Effector memory CD8-positive, alpha-beta T cell (primary cell): Measurements from ENCODE around the gene PDIA4.
"Not testable (repeated sequence)": the region's sequence is repeated elsewhere in the genome, so short reads cannot be mapped to it uniquely, and the experiment has no call there.

ENCODE experiments used
- ATAC-seq: fragments of 150-1000 bp; cut with Tn5 transposase; replicated peaks from 2 replicates; pipeline ENCODE4 v1.10.0; 2021; ENCODE audit warnings: mild to moderate bottlenecking, moderate library complexity
- DNase-seq, 3 experiments: peaks; one replicate each; pipeline ENCODE4 v3.0.0; 2021
- H3K27ac Mint-ChIP-seq, 2 donors: one replicate each; pipeline ENCODE4 v1.8.0; 2022; ENCODE audit warnings: mild to moderate bottlenecking in 2 of 2, mixed read lengths in 2 of 2, moderate library complexity in 2 of 2
- H3K27me3 Mint-ChIP-seq, 2 donors: one replicate each; pipeline ENCODE4 v1.8.0; 2022; ENCODE audit warnings: mixed read lengths in 2 of 2
- H3K36me3 Mint-ChIP-seq: one replicate; pipeline ENCODE4 v1.8.0; 2022; ENCODE audit warnings: mild to moderate bottlenecking, moderate library complexity, mixed read lengths; ENCODE audit not compliant: insufficient read depth
- H3K4me1 Mint-ChIP-seq, 2 donors: one replicate each; pipeline ENCODE4 v1.8.0; 2022; ENCODE audit warnings: low read depth in 2 of 2, mixed read lengths in 2 of 2
- H3K4me3 Mint-ChIP-seq, 2 donors: one replicate each; pipeline ENCODE4 v1.8.0; 2022; ENCODE audit warnings: mild to moderate bottlenecking in 2 of 2, mixed read lengths in 2 of 2, moderate library complexity in 2 of 2
- H3K9me3 Mint-ChIP-seq, 2 donors: one replicate each; pipeline ENCODE4 v1.8.0; 2022; ENCODE audit warnings: mixed read lengths in 2 of 2

Gene PDIA4

DNA sequence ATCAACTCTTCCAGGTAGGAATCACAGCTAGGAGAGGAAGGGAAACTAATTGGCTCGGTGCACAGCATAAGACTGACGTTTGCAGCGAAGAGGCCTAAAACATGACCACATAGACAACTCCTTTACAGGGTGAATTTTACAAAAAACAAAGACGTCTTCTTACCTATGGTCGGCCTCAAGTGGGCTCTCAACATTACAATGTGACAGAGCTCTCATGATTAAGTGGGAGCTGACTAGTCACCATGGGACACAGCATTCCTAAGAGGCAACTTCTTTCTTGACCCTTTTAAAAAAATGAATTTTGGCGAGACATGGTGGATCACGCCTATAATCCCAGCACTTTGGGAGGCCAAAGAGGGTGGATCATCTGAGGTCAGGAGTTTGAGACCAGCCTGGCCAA lies 4.6 kb downstream of the PDIA4 start:
- H3K4me3 Mint-ChIP-seq, result peak overlapping the region in 1 of 2 donors; percentile 27

DNA sequence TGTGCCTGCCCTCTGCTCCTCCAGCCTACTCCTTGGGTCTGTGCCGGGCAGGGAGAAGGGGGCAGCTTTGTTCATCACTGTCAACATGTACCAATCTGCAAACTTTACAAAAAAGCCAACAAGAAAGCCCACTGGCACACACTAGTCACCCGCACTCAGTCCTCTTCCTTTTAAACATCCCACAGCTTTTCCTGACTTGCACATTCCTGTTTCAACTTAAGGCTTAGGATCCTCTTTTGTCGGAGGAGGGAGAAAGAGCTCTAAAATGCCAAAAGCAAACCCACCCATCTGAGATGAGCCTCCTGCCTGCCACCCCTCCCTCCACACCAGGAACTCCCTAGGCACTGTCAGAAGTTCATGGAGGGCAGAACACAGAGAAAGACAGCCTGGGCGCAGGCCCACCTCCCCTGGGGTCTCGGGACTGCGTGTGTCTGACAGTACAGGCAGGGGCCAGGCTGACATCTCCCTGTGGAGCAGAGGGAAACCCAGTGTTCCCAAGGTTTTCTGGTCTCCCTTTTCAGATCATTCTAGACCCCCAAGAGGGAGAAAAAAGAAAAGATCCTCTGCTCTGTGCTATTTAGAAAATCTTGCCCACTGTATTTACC lies 5.4 kb downstream of the PDIA4 start:
- Mint-ChIP-seq H3K27ac (peak overlapping the region; percentile 22 to 82), H3K36me3 (peaks cover 32% of the 10 kb centered on the region)

More for the DNA sequence above, 4.6 kb downstream of the PDIA4 start:
- Mint-ChIP-seq H3K4me1 (peaks cover 50% of the 10 kb centered on the region in 2 donors), H3K36me3 (peaks cover 37% of the 10 kb centered on the region), H3K9me3 (no peaks in the 10 kb centered on the region), H3K27me3 (no peaks in the 10 kb centered on the region), H3K27ac (peak overlapping the region; percentile 22 to 82)
- DNase-seq, result no peak
- no peak for ATAC-seq

DNA sequence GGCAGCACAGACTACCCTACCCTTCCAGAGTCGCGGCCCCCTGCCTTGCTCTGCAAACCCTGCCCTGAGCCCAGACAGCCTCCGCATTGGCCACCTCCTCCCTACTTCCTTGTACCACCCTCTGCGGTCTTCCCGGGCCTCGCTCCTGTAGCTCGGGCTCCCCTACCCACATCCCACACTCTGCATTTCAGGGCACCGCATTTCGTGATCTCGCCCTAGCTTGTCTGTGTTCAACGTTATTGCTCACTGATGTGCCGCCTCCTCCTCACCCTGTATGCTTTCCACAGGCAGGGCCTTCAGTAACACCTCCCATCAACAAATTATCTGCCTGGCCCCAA lies 6.6 kb downstream of the PDIA4 start:
- DNase-seq (no peak), ATAC-seq (peak; percentile 46)
- peaks cover 35 to 39% of the 10 kb centered on the region in 2 donors for H3K4me1 Mint-ChIP-seq
- H3K9me3 Mint-ChIP-seq, result no peaks in the 10 kb centered on the region
- peak overlapping the region in 1 of 2 donors; percentile 15 for H3K4me3 Mint-ChIP-seq
- H3K27me3 Mint-ChIP-seq, result no peaks in the 10 kb centered on the region
- peaks cover 35% of the 10 kb centered on the region for H3K36me3 Mint-ChIP-seq
- peak overlapping the region; percentile 46 to 69 for H3K27ac Mint-ChIP-seq

More for the DNA sequence above, 5.4 kb downstream of the PDIA4 start:
- no peaks in the 10 kb centered on the region for H3K9me3 Mint-ChIP-seq
- H3K27me3 Mint-ChIP-seq, result no peaks in the 10 kb centered on the region
- H3K4me1 Mint-ChIP-seq, result peaks cover 46 to 47% of the 10 kb centered on the region in 2 donors
- DNase-seq, result no peak
- no peak for ATAC-seq
- H3K4me3 Mint-ChIP-seq, result peak overlapping the region in 1 of 2 donors; percentile 27

DNA sequence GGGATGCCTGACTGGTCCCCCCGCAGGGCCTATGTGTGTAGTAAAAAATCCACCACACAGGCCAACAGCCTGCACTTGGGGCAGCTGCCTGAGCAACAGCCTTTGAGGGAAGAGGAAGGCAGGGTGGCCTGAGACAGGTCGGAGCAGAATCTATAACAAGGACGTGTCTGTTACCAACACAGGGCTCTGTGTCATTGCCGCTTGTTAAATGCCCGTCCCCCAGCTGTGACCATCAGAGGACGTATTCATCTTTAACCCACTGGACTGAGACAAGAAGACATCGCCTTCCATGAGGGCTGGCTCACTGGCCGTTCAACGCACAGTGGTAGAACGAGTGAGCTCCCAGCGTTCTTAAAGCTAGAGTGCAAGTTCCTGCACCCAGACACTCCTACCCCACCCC lies 7.8 kb downstream of the PDIA4 start:
- no peak for DNase-seq
- no peaks in the 10 kb centered on the region for H3K9me3 Mint-ChIP-seq
- H3K27ac Mint-ChIP-seq, result peak overlapping the region in 1 of 2 donors; percentile 35
- H3K4me3 Mint-ChIP-seq, result no peak overlapping the region
- peaks cover 44% of the 10 kb centered on the region for H3K36me3 Mint-ChIP-seq
- peaks cover 25 to 28% of the 10 kb centered on the region in 2 donors for H3K4me1 Mint-ChIP-seq
- no peaks in the 10 kb centered on the region for H3K27me3 Mint-ChIP-seq
- ATAC-seq, result no peak

DNA sequence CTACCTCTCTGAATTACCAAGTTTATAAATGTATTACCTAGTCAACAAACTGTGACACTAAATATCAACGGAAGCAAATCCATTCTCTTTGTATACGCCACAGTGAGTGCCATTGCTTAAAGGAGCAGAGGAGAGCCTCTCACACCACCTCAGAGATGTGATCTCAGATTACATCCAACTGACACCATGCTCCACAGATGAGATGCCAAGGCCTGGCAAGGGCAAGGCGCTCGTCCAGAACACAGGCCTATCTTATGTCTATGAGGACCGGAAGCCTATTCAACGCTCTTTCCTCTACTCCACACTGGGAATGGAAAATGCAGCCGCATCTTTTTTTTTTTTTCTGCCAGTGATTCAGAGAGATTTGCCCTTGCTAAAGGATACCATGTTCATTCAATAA lies 11.4 kb downstream of the PDIA4 start:
- Mint-ChIP-seq H3K9me3 (no peaks in the 10 kb centered on the region), H3K27ac (no peak overlapping the region), H3K36me3 (peaks cover 67% of the 10 kb centered on the region), H3K4me1 (peaks cover 11 to 16% of the 10 kb centered on the region in 2 donors), H3K4me3 (no peak overlapping the region), H3K27me3 (no peaks in the 10 kb centered on the region)
- DNase-seq (no peak), ATAC-seq (no peak)

DNA sequence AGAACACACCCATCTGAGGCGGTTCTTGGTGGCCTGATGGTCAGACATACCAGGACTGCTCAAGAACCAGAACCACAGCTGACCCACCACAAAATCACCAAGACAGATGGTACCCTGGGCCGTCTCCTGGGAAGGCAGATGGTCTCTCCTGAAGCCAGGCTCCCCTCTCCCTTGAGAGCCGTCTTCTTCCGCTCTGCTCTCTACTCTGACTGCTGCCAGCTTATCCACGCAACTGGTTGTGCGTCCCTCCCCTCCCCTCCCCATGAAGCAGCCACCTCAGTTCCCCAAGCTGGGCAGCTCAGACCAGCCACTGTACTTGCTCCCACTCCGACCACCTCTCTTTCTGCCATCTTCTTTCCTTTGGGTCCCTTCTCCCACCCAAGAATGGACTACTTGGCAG lies 14.0 kb downstream of the PDIA4 start:
- DNase-seq, result no peak
- ATAC-seq, result no peak
- Mint-ChIP-seq H3K9me3 (no peaks in the 10 kb centered on the region), H3K4me3 (no peak overlapping the region), H3K27me3 (no peaks in the 10 kb centered on the region), H3K36me3 (peaks cover 60% of the 10 kb centered on the region), H3K4me1 (peaks cover 5 to 6% of the 10 kb centered on the region in 2 donors), H3K27ac (peak overlapping the region; percentile 28 to 88)

DNA sequence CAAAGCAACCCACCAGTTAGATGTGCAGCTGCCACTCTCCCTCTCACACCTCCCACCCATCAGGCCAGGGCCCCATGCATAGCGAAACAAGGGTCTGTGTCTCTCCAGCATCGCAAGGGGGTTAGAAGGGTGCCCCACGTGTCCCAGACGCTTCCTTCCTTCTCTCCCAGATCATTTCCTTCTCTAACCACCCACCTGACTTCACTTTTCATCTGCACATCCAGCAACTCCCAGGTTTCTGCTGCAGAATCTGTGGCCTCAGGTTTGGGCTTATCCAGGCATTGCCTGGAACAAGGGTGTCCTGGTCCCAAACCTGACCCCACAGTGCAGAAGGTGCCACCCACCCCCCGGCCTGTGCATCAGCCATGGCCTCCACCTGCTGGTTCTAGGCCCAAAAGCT lies 14.4 kb downstream of the PDIA4 start:
- Mint-ChIP-seq H3K4me3 (no peak overlapping the region), H3K27me3 (no peaks in the 10 kb centered on the region), H3K36me3 (peaks cover 60% of the 10 kb centered on the region), H3K27ac (peak overlapping the region; percentile 28 to 88), H3K9me3 (no peaks in the 10 kb centered on the region), H3K4me1 (peaks cover 5 to 6% of the 10 kb centered on the region in 2 donors)
- no peak for ATAC-seq
- no peak for DNase-seq

DNA sequence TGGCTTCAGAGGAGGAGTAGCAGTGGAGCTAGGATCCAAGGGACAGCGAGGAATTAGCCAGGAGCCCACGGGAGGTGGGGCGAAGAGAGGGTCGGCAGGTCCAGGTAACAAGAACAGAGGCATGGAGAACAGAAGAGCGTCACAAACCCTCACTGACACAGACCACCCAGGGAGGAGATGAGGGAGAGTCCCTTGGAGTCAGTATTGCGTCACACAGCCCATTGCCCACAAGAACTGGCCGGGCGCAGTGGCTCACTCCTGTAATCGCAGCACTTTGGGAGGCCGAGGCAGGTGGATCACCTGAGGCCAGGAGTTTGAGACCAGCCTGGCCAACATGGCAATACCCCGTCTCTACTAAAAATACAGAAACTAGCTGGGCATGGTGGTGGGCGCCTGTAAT lies 15.6 kb downstream of the PDIA4 start:
- peak overlapping the region in 1 of 2 donors; percentile 80 for H3K27ac Mint-ChIP-seq
- ATAC-seq, H3K27me3 Mint-ChIP-seq, DNase-seq, H3K9me3 Mint-ChIP-seq, H3K4me3 Mint-ChIP-seq, H3K4me1 Mint-ChIP-seq: not testable (repeated sequence)
- H3K36me3 Mint-ChIP-seq, result peaks cover 69% of the 10 kb centered on the region

DNA sequence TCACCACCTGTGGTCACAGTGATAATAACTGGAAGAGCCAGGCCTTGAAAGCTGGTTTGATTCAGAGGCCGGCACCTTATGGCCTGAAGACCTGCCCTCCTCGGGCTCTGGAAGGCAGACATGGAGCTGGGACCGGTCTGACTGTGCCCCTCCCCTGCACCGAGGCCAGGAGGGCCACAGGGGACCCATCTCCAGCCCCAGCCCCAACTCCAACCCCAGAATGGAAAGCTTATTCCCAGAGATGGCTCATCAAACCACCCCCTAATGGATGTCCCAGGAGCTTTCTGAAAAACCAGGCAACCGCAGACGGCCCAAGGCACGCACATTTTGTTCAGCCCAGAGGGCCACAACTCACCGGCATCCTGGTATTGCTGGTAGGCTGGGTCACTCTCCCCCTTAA lies 16.8 kb downstream of the PDIA4 start:
- Mint-ChIP-seq H3K36me3 (peaks cover 64% of the 10 kb centered on the region), H3K4me1 (peaks cover 5 to 7% of the 10 kb centered on the region in 2 donors), H3K9me3 (no peaks in the 10 kb centered on the region), H3K27ac (peak overlapping the region; percentile 38 to 52), H3K27me3 (no peaks in the 10 kb centered on the region), H3K4me3 (no peak overlapping the region)
- no peak for DNase-seq
- no peak for ATAC-seq

DNA sequence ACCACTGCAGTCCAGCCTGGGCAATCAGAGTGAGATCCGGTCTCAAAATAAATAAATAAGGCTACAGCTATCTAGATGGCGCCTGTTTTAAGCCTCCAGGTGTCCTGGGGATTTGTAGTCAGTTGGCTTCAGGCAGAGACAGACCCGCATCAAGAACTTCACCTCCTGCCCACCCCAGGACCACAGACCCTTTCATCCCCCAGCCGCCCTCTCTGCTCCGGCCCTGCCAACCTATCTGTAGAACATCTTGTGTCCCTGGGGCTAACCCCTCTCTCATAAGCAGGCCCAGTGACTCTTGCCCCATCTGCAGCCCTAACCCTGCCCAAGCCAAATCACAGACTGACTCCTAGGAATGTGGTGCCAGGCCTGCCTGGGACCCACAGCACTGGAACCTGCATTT lies 17.9 kb downstream of the PDIA4 start:
- DNase-seq, result no peak
- H3K27me3 Mint-ChIP-seq, result no peaks in the 10 kb centered on the region
- peaks cover 10 to 16% of the 10 kb centered on the region in 2 donors for H3K4me1 Mint-ChIP-seq
- H3K4me3 Mint-ChIP-seq, result no peak overlapping the region
- peak overlapping the region in 1 of 2 donors; percentile 38 for H3K27ac Mint-ChIP-seq
- no peak for ATAC-seq
- H3K9me3 Mint-ChIP-seq, result no peaks in the 10 kb centered on the region
- H3K36me3 Mint-ChIP-seq, result peaks cover 61% of the 10 kb centered on the region

DNA sequence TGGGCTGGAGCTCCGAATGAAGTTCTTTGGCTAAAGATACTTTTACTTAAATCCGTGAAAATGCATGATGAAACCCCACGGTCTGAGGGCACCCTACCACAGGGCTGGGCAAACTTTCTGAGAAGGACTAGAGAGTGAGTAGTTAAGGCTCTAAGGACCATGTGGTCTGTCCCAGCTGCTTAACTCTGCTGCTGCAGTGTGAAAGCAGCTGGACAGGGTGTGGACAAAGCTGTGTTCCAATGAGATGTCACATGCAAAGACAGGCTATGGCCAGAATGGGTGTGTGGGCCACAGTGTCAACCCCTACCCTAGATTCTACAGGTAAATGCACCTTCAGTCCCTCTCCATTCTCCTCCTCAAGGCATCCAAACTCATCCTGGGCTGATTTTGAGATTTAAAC lies 18.8 kb downstream of the PDIA4 start:
- no peak overlapping the region for H3K4me3 Mint-ChIP-seq
- no peaks in the 10 kb centered on the region for H3K9me3 Mint-ChIP-seq
- H3K27me3 Mint-ChIP-seq, result no peaks in the 10 kb centered on the region
- DNase-seq, result no peak
- no peak for ATAC-seq
- H3K36me3 Mint-ChIP-seq, result peaks cover 54% of the 10 kb centered on the region
- peak overlapping the region; percentile 10 to 51 for H3K27ac Mint-ChIP-seq
- peaks cover 10 to 16% of the 10 kb centered on the region in 2 donors for H3K4me1 Mint-ChIP-seq

DNA sequence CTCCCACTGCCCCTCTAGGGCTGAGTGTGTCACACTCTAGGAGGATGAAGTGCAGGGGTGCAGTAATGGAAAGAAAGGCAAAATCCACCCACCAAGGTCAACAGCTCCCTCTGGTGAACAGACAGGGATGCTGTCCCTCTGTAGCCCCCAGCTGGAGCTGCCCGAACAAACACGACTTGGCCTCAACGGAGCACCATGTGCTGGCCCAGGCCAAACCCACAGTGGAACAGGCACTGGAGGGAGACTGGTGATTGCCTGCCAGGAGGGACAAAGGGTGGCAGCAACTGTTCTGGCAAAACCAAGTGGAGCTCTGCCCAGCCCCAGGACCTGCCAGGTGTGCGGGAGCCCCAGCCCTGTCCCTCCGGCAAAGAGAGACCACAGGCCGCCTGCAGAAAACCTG lies 20.7 kb downstream of the PDIA4 start:
- Mint-ChIP-seq H3K36me3 (peaks cover 55% of the 10 kb centered on the region), H3K27me3 (no peaks in the 10 kb centered on the region), H3K27ac (no peak overlapping the region), H3K4me1 (peaks cover 9 to 12% of the 10 kb centered on the region in 2 donors), H3K9me3 (no peaks in the 10 kb centered on the region), H3K4me3 (no peak overlapping the region)
- ATAC-seq, result no peak
- no peak for DNase-seq

DNA sequence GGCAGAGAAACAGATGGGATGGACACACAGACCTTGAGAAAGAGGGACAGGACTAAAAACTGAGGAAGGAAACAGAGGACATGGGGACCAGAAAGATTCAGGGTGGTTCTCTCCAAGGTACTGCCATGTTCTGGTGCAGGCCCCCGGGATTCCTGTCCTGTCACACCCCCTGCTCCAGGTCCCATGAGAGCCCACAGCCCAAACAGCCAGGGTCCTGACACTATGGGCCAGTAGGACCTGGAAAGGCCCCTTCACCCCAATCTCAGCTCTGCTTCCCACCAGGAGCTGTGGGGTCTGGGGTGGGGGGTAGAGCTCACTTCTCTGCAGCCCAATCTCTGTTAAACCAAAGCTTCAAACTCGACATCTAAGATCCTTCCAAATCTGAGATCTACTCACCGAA lies 21.2 kb downstream of the PDIA4 start:
- peaks cover 5 to 9% of the 10 kb centered on the region in 2 donors for H3K4me1 Mint-ChIP-seq
- no peaks in the 10 kb centered on the region for H3K27me3 Mint-ChIP-seq
- no peaks in the 10 kb centered on the region for H3K9me3 Mint-ChIP-seq
- H3K36me3 Mint-ChIP-seq, result peaks cover 54% of the 10 kb centered on the region
- DNase-seq, result no peak
- no peak overlapping the region for H3K27ac Mint-ChIP-seq
- H3K4me3 Mint-ChIP-seq, result no peak overlapping the region
- ATAC-seq, result no peak

DNA sequence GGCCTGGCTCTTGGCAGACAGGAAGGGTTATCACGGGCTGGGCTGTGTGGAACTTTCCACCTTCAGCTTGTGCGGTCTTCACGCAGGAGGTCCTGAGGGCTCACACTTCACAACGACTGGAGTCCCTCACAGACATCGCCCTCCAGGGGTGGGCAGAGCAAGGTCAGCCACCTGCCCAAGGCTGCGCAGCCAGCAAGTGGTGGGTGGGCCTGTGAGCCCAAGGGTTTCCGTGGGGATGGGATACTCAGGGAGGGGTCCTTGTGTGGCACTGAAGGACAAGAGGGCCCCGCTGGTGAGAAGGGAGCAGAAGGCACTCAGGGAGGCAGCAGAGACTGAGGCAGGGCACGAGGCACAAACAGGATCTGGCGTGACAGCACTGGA lies 22.0 kb downstream of the PDIA4 start:
- ATAC-seq (no peak), DNase-seq (no peak)
- H3K36me3 Mint-ChIP-seq, result peaks cover 51% of the 10 kb centered on the region
- H3K27ac Mint-ChIP-seq, result peak overlapping the region in 1 of 2 donors; percentile 71
- H3K27me3 Mint-ChIP-seq, result no peaks in the 10 kb centered on the region
- H3K4me3 Mint-ChIP-seq, result no peak overlapping the region
- H3K4me1 Mint-ChIP-seq, result peaks cover 5 to 9% of the 10 kb centered on the region in 2 donors
- no peaks in the 10 kb centered on the region for H3K9me3 Mint-ChIP-seq
